SK-N-SH treated with all-trans-retinoic acid at 6 μM for 48 hours (cell line): ENCODE results near the gene SBF2.
"Not testable (repeated sequence)": the region's sequence is repeated elsewhere in the genome, so short reads cannot be mapped to it uniquely, and the experiment has no call there.

Experiments used
- ATAC-seq: fragments of 200-7000 bp; cut with Tn5 transposase; 3 replicates; pipeline ENCODE4 v1.9.1; 2020; ENCODE audit warnings: mild to moderate bottlenecking, moderate library complexity
- ARNTL ChIP-seq: fragments of 450-650 bp; formaldehyde crosslinking; IDR thresholded peaks from 2 replicates; pipeline ENCODE4 v1.5.0; 2020; ENCODE audit warnings: low read depth, mild to moderate bottlenecking, moderate library complexity, borderline replicate concordance
- BACH2 ChIP-seq: fragments of 250-450 bp; sonication (Bioruptor Pico); IDR thresholded peaks from 2 replicates; pipeline ENCODE4 v1.9.0; 2021; ENCODE audit warnings: mild to moderate bottlenecking, borderline replicate concordance
- CSDC2 ChIP-seq: fragments of 250-450 bp; sonication (Bioruptor Pico); IDR thresholded peaks from 2 replicates; pipeline ENCODE4 v1.5.0; 2020; ENCODE audit warnings: mild to moderate bottlenecking, moderate library complexity
- CSRNP3 ChIP-seq: fragments of 250-450 bp; sonication (Bioruptor Pico); IDR thresholded peaks from 2 replicates; pipeline ENCODE4 v1.5.1; 2021; ENCODE audit warnings: mild to moderate bottlenecking, moderate library complexity
- ESRRG ChIP-seq: fragments of 250-450 bp; sonication (Bioruptor Pico); IDR thresholded peaks from 2 replicates; pipeline ENCODE4 v1.6.1; 2021; ENCODE audit warnings: mild to moderate bottlenecking
- GLIS3 ChIP-seq: fragments of 250-450 bp; sonication (Bioruptor Pico); IDR thresholded peaks from 2 replicates; pipeline ENCODE4 v1.5.0; 2020; ENCODE audit warnings: mild to moderate bottlenecking, moderate library complexity
- ISL1 ChIP-seq: fragments of 250-450 bp; sonication (Bioruptor Pico); IDR thresholded peaks from 2 replicates; pipeline ENCODE4 v2.1.2; 2022; ENCODE audit warnings: mild to moderate bottlenecking, moderate library complexity
- OSR1 ChIP-seq: fragments of 250-450 bp; sonication (Bioruptor Pico); IDR thresholded peaks from 2 replicates; pipeline ENCODE4 v1.8.0; 2022; ENCODE audit warnings: moderate library complexity, mild to moderate bottlenecking, inconsistent platforms
- PATZ1 ChIP-seq: fragments of 250-450 bp; sonication (Bioruptor Pico); IDR thresholded peaks from 2 replicates; pipeline ENCODE4 v1.8.0; 2020; ENCODE audit warnings: mild to moderate bottlenecking, moderate library complexity, borderline replicate concordance
- POU6F1 ChIP-seq: fragments of 250-450 bp; sonication (Bioruptor Pico); IDR thresholded peaks from 2 replicates; pipeline ENCODE4 v1.8.0; 2021; ENCODE audit warnings: low read depth, mild to moderate bottlenecking, moderate library complexity, borderline replicate concordance
- PPARA ChIP-seq: fragments of 250-450 bp; sonication (Bioruptor Pico); IDR thresholded peaks from 2 replicates; pipeline ENCODE4 v1.5.0; 2020; ENCODE audit warnings: mild to moderate bottlenecking, borderline replicate concordance
- SNAI2 ChIP-seq: fragments of 250-450 bp; sonication (Bioruptor Pico); IDR thresholded peaks from 2 replicates; pipeline ENCODE4 v1.5.0; 2020; ENCODE audit warnings: mild to moderate bottlenecking, moderate library complexity
- TCF4 ChIP-seq: fragments of 250-450 bp; sonication (Bioruptor Pico); IDR thresholded peaks from 2 replicates; pipeline ENCODE4 v1.8.0; 2021; ENCODE audit warnings: mild to moderate bottlenecking, moderate library complexity, borderline replicate concordance
- TOX ChIP-seq: fragments of 250-450 bp; sonication (Bioruptor Pico); IDR thresholded peaks from 2 replicates; pipeline ENCODE4 v1.8.0; 2021; ENCODE audit warnings: mild to moderate bottlenecking, moderate library complexity, borderline replicate concordance
- TSHZ2 ChIP-seq: fragments of 250-450 bp; sonication (Bioruptor Pico); IDR thresholded peaks from 2 replicates; pipeline ENCODE4 v1.5.0; 2020; ENCODE audit warnings: mild to moderate bottlenecking, moderate library complexity
- ZC3H10 ChIP-seq: fragments of 250-450 bp; sonication (Bioruptor Pico); IDR thresholded peaks from 2 replicates; pipeline ENCODE4 v1.5.1; 2021; ENCODE audit warnings: mild to moderate bottlenecking, moderate library complexity
- ZFP3 ChIP-seq: fragments of 250-450 bp; sonication (Bioruptor Pico); IDR thresholded peaks from 2 replicates; pipeline ENCODE4 v1.5.0; 2020; ENCODE audit warnings: mild to moderate bottlenecking, moderate library complexity
- ZFP30 ChIP-seq: fragments of 450-650 bp; formaldehyde crosslinking; IDR thresholded peaks from 2 replicates; pipeline ENCODE4 v1.5.0; 2022; ENCODE audit warnings: mild to moderate bottlenecking, moderate library complexity
- ZNF565 ChIP-seq: fragments of 450-650 bp; formaldehyde crosslinking; conservative IDR thresholded peaks from 2 replicates; pipeline ENCODE4 v1.5.0; 2020; ENCODE audit warnings: low read depth, mild to moderate bottlenecking, moderate library complexity
- TF ChIP-seq, protein P1 (sequence below): fragments of 250-450 bp; sonication (Bioruptor Pico); IDR thresholded peaks from 2 replicates; pipeline ENCODE4 v1.5.1; 2020; ENCODE audit warnings: low read depth, mild to moderate bottlenecking, moderate library complexity

SBF2 gene

GRCh38 chr11:9745411-9746211, 548.4 kb downstream of the SBF2 start:
- TF ChIP-seq ZC3H10 (CRISPR knock-in tag) (no peak), ZNF565 (no peak)
- no peak for ATAC-seq

- ATAC-seq: not testable (repeated sequence)
Observed at GRCh38 chr11:9743512-9743911, 550.5 kb downstream of the SBF2 start.

DNA sequence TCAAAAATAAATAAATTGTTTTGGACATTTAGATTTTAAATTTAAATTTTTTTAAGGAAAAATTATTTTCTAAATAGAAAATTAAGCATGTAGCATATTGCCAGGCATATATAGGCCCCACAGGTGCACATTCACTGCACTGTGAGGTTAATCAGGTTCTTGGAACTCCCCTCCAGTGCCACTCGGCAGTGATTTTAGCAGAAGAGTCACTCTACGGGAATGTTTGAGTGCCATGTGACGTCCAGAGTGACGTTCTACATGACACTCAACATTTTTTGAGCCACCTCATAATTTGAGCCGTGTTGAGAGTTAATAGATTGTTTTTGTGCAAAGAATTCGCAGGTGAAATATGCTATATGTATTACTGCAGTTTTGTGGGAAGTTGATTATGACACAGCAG, 552.8 kb downstream of the SBF2 start:
- no peak for ATAC-seq
- TF ChIP-seq CSDC2: no peak

GRCh38 chr11:9740202-9740883, 553.7 kb downstream of the SBF2 start:
- no peak for ATAC-seq
- TF ChIP-seq ESRRG (CRISPR knock-in tag) (no peak), PPARA (no peak), TOX (no peak), BACH2 (CRISPR knock-in tag) (no peak)

GRCh38 chr11:9739123-9739900, 554.7 kb downstream of the SBF2 start:
- TF ChIP-seq TOX (no peak), TSHZ2 (CRISPR knock-in tag) (no peak), POU6F1 (no peak), ZFP3 (CRISPR knock-in tag) (no peak), GLIS3 (CRISPR knock-in tag) (no peak), OSR1 (no peak), ESRRG (CRISPR knock-in tag) (no peak), CSDC2 (no peak), ISL1 (no peak), TCF4 (CRISPR knock-in tag) (no peak), ZNF565 (no peak), CSRNP3 (CRISPR knock-in tag) (no peak), ARNTL (CRISPR knock-in tag) (no peak), ZFP30 (CRISPR knock-in tag) (no peak), PATZ1 (CRISPR knock-in tag) (no peak), BACH2 (CRISPR knock-in tag) (no peak), ZC3H10 (CRISPR knock-in tag) (no peak), SNAI2 (no peak)
- TF ChIP-seq, protein P1, sequence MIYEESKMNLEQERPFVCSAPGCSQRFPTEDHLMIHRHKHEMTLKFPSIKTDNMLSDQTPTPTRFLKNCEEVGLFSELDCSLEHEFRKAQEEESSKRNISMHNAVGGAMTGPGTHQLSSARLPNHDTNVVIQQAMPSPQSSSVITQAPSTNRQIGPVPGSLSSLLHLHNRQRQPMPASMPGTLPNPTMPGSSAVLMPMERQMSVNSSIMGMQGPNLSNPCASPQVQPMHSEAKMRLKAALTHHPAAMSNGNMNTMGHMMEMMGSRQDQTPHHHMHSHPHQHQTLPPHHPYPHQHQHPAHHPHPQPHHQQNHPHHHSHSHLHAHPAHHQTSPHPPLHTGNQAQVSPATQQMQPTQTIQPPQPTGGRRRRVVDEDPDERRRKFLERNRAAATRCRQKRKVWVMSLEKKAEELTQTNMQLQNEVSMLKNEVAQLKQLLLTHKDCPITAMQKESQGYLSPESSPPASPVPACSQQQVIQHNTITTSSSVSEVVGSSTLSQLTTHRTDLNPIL (CRISPR knock-in tag): no peak
- ATAC-seq: no peak
